ENCODE results near the gene RFPL2. TPM values are rescaled to one million over a fixed set of nuclear protein-coding genes. Genes with fewer than 3 reads are reported as not detected.

Gene RFPL2
- total and polyA plus RNA-seq, 2 of the 13 experiments (the other 11 are each of a cell fraction or from before 2014, with no cell fraction given) = not detected

DNA sequence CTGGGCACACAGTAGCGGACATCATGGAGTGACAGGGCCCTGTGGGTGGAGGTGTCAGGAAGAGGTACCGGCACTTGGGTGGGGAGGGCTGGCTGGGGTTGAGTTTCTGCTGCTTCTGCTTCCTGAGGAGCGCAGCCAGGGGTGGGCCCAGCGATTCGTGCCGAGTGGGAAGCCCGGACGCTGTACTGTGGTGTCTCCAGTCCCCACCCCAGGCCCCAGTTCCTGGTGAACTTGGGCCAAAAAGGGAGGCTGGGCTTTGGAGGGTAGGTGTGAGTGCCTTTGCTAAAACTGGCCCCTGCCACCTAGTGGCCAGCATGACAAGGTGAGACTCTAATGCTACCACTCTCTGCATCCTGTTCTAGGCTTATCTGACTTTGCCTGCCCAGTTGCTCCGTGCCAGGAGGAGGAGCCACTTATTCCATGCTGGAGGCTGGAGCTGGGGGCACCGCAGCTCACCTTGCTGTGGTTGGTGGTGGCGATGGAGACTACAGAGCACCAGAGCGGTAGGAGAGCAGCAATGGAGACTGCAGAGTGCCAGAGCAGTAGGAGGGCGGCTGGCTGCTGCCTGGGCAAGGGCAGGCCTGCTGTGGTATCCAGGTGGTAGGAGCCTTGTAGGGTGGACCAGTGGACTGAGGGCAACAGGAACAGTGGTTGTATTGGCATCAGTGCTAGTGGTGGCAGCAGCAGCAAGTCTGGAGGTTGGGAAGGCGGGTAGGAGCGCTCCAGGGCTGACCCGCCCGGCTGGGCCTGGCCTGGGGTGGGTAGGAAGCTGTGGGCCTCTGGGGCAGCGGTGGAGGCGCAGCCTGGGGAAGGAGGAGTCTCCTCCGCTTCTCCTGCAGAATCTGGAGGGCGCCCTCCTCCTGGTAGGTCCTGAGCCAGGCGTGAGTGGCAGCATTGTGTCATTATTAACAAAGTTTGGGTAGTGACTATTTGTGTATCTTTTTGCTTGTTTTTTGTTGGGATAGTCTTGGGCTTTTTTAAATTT is 2.2 kb upstream of the RFPL2 start (continued):
- TF ChIP-seq ZSCAN21 (CRISPR knock-in tag; IDR thresholded peaks at IDR 0.05; ENCODE audit: borderline replicate concordance) = 0 out of 2 replicates have a peak, but pooled peaks have one; percentile 34
- peak; percentile 29; the same call in 1 of the 2 replicates for TF ChIP-seq ZNF33B (CRISPR knock-in tag; IDR thresholded peaks at IDR 0.05)
- no peak for TF ChIP-seq HNRNPK (IDR thresholded peaks at IDR 0.05; ENCODE audit: low read depth, low read length, poor library complexity, severe bottlenecking)
- no peak for TF ChIP-seq HIVEP1 (CRISPR knock-in tag; IDR thresholded peaks at IDR 0.05)
- TF ChIP-seq, protein P1, sequence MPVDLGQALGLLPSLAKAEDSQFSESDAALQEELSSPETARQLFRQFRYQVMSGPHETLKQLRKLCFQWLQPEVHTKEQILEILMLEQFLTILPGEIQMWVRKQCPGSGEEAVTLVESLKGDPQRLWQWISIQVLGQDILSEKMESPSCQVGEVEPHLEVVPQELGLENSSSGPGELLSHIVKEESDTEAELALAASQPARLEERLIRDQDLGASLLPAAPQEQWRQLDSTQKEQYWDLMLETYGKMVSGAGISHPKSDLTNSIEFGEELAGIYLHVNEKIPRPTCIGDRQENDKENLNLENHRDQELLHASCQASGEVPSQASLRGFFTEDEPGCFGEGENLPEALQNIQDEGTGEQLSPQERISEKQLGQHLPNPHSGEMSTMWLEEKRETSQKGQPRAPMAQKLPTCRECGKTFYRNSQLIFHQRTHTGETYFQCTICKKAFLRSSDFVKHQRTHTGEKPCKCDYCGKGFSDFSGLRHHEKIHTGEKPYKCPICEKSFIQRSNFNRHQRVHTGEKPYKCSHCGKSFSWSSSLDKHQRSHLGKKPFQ (CRISPR knock-in tag; IDR thresholded peaks at IDR 0.05; ENCODE audit: insufficient replicate concordance) = peak; percentile 41
- TF ChIP-seq, protein P2, sequence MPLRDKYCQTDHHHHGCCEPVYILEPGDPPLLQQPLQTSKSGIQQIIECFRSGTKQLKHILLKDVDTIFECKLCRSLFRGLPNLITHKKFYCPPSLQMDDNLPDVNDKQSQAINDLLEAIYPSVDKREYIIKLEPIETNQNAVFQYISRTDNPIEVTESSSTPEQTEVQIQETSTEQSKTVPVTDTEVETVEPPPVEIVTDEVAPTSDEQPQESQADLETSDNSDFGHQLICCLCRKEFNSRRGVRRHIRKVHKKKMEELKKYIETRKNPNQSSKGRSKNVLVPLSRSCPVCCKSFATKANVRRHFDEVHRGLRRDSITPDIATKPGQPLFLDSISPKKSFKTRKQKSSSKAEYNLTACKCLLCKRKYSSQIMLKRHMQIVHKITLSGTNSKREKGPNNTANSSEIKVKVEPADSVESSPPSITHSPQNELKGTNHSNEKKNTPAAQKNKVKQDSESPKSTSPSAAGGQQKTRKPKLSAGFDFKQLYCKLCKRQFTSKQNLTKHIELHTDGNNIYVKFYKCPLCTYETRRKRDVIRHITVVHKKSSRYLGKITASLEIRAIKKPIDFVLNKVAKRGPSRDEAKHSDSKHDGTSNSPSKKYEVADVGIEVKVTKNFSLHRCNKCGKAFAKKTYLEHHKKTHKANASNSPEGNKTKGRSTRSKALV (CRISPR knock-in tag; IDR thresholded peaks at IDR 0.05) = no peak
- TF ChIP-seq PHF8 (CRISPR knock-in tag; IDR thresholded peaks at IDR 0.05) = no peak
- TF ChIP-seq RNF2 (conservative IDR thresholded peaks at IDR 0.05; ENCODE audit: low read depth) = no peak
- no peak for TF ChIP-seq ZNF224 (CRISPR knock-in tag; IDR thresholded peaks at IDR 0.05)
- TF ChIP-seq RAD21 (CRISPR knock-in tag; IDR thresholded peaks at IDR 0.05) = peak; percentile 28; the same call in 1 of the 2 replicates
- TF ChIP-seq, protein P3, sequence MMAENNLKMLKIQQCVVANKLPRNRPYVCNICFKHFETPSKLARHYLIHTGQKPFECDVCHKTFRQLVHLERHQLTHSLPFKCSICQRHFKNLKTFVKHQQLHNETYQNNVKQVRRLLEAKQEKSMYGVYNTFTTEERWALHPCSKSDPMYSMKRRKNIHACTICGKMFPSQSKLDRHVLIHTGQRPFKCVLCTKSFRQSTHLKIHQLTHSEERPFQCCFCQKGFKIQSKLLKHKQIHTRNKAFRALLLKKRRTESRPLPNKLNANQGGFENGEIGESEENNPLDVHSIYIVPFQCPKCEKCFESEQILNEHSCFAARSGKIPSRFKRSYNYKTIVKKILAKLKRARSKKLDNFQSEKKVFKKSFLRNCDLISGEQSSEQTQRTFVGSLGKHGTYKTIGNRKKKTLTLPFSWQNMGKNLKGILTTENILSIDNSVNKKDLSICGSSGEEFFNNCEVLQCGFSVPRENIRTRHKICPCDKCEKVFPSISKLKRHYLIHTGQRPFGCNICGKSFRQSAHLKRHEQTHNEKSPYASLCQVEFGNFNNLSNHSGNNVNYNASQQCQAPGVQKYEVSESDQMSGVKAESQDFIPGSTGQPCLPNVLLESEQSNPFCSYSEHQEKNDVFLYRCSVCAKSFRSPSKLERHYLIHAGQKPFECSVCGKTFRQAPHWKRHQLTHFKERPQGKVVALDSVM (CRISPR knock-in tag; IDR thresholded peaks at IDR 0.05) = peak; percentile 69
- TF ChIP-seq, protein P4, sequence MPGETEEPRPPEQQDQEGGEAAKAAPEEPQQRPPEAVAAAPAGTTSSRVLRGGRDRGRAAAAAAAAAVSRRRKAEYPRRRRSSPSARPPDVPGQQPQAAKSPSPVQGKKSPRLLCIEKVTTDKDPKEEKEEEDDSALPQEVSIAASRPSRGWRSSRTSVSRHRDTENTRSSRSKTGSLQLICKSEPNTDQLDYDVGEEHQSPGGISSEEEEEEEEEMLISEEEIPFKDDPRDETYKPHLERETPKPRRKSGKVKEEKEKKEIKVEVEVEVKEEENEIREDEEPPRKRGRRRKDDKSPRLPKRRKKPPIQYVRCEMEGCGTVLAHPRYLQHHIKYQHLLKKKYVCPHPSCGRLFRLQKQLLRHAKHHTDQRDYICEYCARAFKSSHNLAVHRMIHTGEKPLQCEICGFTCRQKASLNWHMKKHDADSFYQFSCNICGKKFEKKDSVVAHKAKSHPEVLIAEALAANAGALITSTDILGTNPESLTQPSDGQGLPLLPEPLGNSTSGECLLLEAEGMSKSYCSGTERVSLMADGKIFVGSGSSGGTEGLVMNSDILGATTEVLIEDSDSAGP (CRISPR knock-in tag; IDR thresholded peaks at IDR 0.05; ENCODE audit: borderline replicate concordance) = peak; percentile 55; the same call in 1 of the 2 replicates
- TF ChIP-seq TBX2 (CRISPR knock-in tag; IDR thresholded peaks at IDR 0.05; ENCODE audit: borderline replicate concordance) = peak; percentile 51
- no peak; the same call in 1 of the 2 replicates for TF ChIP-seq ZMYM4 (CRISPR knock-in tag; IDR thresholded peaks at IDR 0.05)
- TF ChIP-seq LCORL (IDR thresholded peaks at IDR 0.05) = no peak
- TF ChIP-seq LCORL (CRISPR knock-in tag; IDR thresholded peaks at IDR 0.05) = peak; percentile 64
- peak; percentile 48 for TF ChIP-seq ZNF883 (CRISPR knock-in tag; IDR thresholded peaks at IDR 0.05; ENCODE audit: not compliant biosample characterization)
- peak; percentile 47 for TF ChIP-seq HNF4A (CRISPR knock-in tag; IDR thresholded peaks at IDR 0.05)
- peak; percentile 32; the same call in 1 of the 2 replicates for TF ChIP-seq STAG1 (CRISPR knock-in tag; IDR thresholded peaks at IDR 0.05)
- peak; percentile 73; the same call in 1 of the 2 replicates for TF ChIP-seq ZNF274 (CRISPR knock-in tag; IDR thresholded peaks at IDR 0.05)
- TF ChIP-seq TBX3 (IDR thresholded peaks at IDR 0.05; ENCODE audit: borderline replicate concordance) = peak; percentile 17; the same call in 1 of the 2 replicates
- TF ChIP-seq ZBTB7B (CRISPR knock-in tag; IDR thresholded peaks at IDR 0.05) = no peak

All from HepG2 (cell line).